Measurements from ENCODE around the gene SLC6A7. TPM values are rescaled to one million over a fixed set of nuclear protein-coding genes. Genes with fewer than 3 reads are reported as not detected.

Gene SLC6A7
- total RNA-seq, 1 donor: not detected

GRCh38 chr5:150217873-150218692, 28.2 kb downstream of the SLC6A7 start:
- H3K4me3 ChIP-seq (ENCODE audit: insufficient read depth, low read length): no peak overlapping the region
- no peaks in the 10 kb centered on the region for H3K79me2 ChIP-seq (ENCODE audit: insufficient read depth, low read length)
- H2AFZ ChIP-seq (ENCODE audit: low read length): no peak overlapping the region
- peaks cover 16% of the 10 kb centered on the region for H3K4me1 ChIP-seq (ENCODE audit: insufficient read depth, low read length)
- peak; percentile 86 for TF ChIP-seq CTCF (IDR thresholded peaks at IDR 0.05; ENCODE audit: extremely low read depth, low read depth, low read length)
- no peak overlapping the region for H3K4me2 ChIP-seq (ENCODE audit: insufficient read depth, low read length)
- no peaks in the 10 kb centered on the region for H3K9me3 ChIP-seq (ENCODE audit: low read depth, low read length)
- no peaks in the 10 kb centered on the region for H3K27me3 ChIP-seq (ENCODE audit: insufficient read depth, low read length)
- peak; percentile 96 for DNase-seq (ENCODE audit: insufficient read length, low spot score, missing footprints)
- no peaks in the 10 kb centered on the region for H3K36me3 ChIP-seq (ENCODE audit: insufficient read depth, low read length)
- H4K20me1 ChIP-seq (ENCODE audit: insufficient read depth, low read length): no peaks in the 10 kb centered on the region
- H3K27ac ChIP-seq (ENCODE audit: low read depth, low read length): no peak overlapping the region

GRCh38 chr5:150218693-150219035, 28.8 kb downstream of the SLC6A7 start:
- H3K27ac ChIP-seq (ENCODE audit: low read depth, low read length): no peak overlapping the region
- no peak overlapping the region for H3K4me3 ChIP-seq (ENCODE audit: insufficient read depth, low read length)
- DNase-seq (ENCODE audit: insufficient read length, low spot score, missing footprints): no peak
- H2AFZ ChIP-seq (ENCODE audit: low read length): no peak overlapping the region
- H3K27me3 ChIP-seq (ENCODE audit: insufficient read depth, low read length): no peaks in the 10 kb centered on the region
- no peak overlapping the region for H3K4me2 ChIP-seq (ENCODE audit: insufficient read depth, low read length)
- H3K36me3 ChIP-seq (ENCODE audit: insufficient read depth, low read length): no peaks in the 10 kb centered on the region
- TF ChIP-seq CTCF (IDR thresholded peaks at IDR 0.05; ENCODE audit: extremely low read depth, low read depth, low read length): no peak
- H4K20me1 ChIP-seq (ENCODE audit: insufficient read depth, low read length): no peaks in the 10 kb centered on the region
- H3K9me3 ChIP-seq (ENCODE audit: low read depth, low read length): no peaks in the 10 kb centered on the region
- H3K79me2 ChIP-seq (ENCODE audit: insufficient read depth, low read length): no peaks in the 10 kb centered on the region
- H3K4me1 ChIP-seq (ENCODE audit: insufficient read depth, low read length): peaks cover 15% of the 10 kb centered on the region

- H2AFZ ChIP-seq (ENCODE audit: low read length): no peak overlapping the region
- DNase-seq (ENCODE audit: insufficient read length, low spot score, missing footprints): no peak
- no peak for TF ChIP-seq CTCF (IDR thresholded peaks at IDR 0.05; ENCODE audit: extremely low read depth, low read depth, low read length)
Measured at GRCh38 chr5:150219142-150219541, 29.3 kb downstream of the SLC6A7 start.

GRCh38 chr5:150219861-150220260, 30.0 kb downstream of the SLC6A7 start:
- no peak overlapping the region for H3K4me2 ChIP-seq (ENCODE audit: insufficient read depth, low read length)
- H3K27ac ChIP-seq (ENCODE audit: low read depth, low read length): no peak overlapping the region
- no peak overlapping the region for H2AFZ ChIP-seq (ENCODE audit: low read length)

More at GRCh38 chr5:150219142-150219541, 29.3 kb downstream of the SLC6A7 start:
- Histone ChIP-seq H3K9me3 (ENCODE audit: low read depth, low read length) (no peaks in the 10 kb centered on the region), H3K4me1 (ENCODE audit: insufficient read depth, low read length) (peaks cover 10% of the 10 kb centered on the region), H4K20me1 (ENCODE audit: insufficient read depth, low read length) (no peaks in the 10 kb centered on the region), H3K4me2 (ENCODE audit: insufficient read depth, low read length) (no peak overlapping the region), H3K27me3 (ENCODE audit: insufficient read depth, low read length) (no peaks in the 10 kb centered on the region), H3K27ac (ENCODE audit: low read depth, low read length) (no peak overlapping the region), H3K36me3 (ENCODE audit: insufficient read depth, low read length) (no peaks in the 10 kb centered on the region), H3K79me2 (ENCODE audit: insufficient read depth, low read length) (no peaks in the 10 kb centered on the region), H3K4me3 (ENCODE audit: insufficient read depth, low read length) (no peak overlapping the region)

More at GRCh38 chr5:150219861-150220260, 30.0 kb downstream of the SLC6A7 start:
- Histone ChIP-seq H3K36me3 (ENCODE audit: insufficient read depth, low read length) (no peaks in the 10 kb centered on the region), H3K79me2 (ENCODE audit: insufficient read depth, low read length) (no peaks in the 10 kb centered on the region), H3K27me3 (ENCODE audit: insufficient read depth, low read length) (no peaks in the 10 kb centered on the region), H3K4me3 (ENCODE audit: insufficient read depth, low read length) (no peak overlapping the region), H3K9me3 (ENCODE audit: low read depth, low read length) (no peaks in the 10 kb centered on the region), H3K4me1 (ENCODE audit: insufficient read depth, low read length) (peaks cover 4% of the 10 kb centered on the region), H4K20me1 (ENCODE audit: insufficient read depth, low read length) (no peaks in the 10 kb centered on the region)
- no peak for DNase-seq (ENCODE audit: insufficient read length, low spot score, missing footprints)
- no peak for TF ChIP-seq CTCF (IDR thresholded peaks at IDR 0.05; ENCODE audit: extremely low read depth, low read depth, low read length)
